ENCODE results near the gene COL6A3. TPM values are rescaled to one million over a fixed set of nuclear protein-coding genes. Genes with fewer than 3 reads are reported as not detected.

The COL6A3 gene
- total RNA-seq, 1 donor from 2014 or later = 264 TPM

- H3K4me3 Mint-ChIP-seq (ENCODE audit: unreplicated experiment) = no peak overlapping the region
- TF ChIP-seq, protein P1, sequence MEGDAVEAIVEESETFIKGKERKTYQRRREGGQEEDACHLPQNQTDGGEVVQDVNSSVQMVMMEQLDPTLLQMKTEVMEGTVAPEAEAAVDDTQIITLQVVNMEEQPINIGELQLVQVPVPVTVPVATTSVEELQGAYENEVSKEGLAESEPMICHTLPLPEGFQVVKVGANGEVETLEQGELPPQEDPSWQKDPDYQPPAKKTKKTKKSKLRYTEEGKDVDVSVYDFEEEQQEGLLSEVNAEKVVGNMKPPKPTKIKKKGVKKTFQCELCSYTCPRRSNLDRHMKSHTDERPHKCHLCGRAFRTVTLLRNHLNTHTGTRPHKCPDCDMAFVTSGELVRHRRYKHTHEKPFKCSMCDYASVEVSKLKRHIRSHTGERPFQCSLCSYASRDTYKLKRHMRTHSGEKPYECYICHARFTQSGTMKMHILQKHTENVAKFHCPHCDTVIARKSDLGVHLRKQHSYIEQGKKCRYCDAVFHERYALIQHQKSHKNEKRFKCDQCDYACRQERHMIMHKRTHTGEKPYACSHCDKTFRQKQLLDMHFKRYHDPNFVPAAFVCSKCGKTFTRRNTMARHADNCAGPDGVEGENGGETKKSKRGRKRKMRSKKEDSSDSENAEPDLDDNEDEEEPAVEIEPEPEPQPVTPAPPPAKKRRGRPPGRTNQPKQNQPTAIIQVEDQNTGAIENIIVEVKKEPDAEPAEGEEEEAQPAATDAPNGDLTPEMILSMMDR (IDR thresholded peaks at IDR 0.05) = peak; percentile 51
- peaks cover 4% of the 10 kb centered on the region for H3K9me3 Mint-ChIP-seq (ENCODE audit: low read depth)
- DNase-seq (ENCODE audit: low spot score) = no peak
- H3K36me3 Mint-ChIP-seq (ENCODE audit: low read depth) = peaks cover 1% of the 10 kb centered on the region
- no peak overlapping the region for H3K27ac Mint-ChIP-seq (ENCODE audit: unreplicated experiment)
- H3K27me3 Mint-ChIP-seq (ENCODE audit: low read depth) = no peaks in the 10 kb centered on the region
- H3K4me1 Mint-ChIP-seq (ENCODE audit: low read depth) = peaks cover 58% of the 10 kb centered on the region
Observed at GRCh38 chr2:237451643-237452469, 37.9 kb upstream of the COL6A3 start.

- Mint-ChIP-seq H3K4me1 (ENCODE audit: low read depth) (peaks cover 46% of the 10 kb centered on the region), H3K27ac (ENCODE audit: unreplicated experiment) (no peak overlapping the region), H3K36me3 (ENCODE audit: low read depth) (peaks cover 1% of the 10 kb centered on the region), H3K27me3 (ENCODE audit: low read depth) (no peaks in the 10 kb centered on the region), H3K9me3 (ENCODE audit: low read depth) (peaks cover 4% of the 10 kb centered on the region), H3K4me3 (ENCODE audit: unreplicated experiment) (no peak overlapping the region)
- TF ChIP-seq, protein P1 (IDR thresholded peaks at IDR 0.05) = no peak
- DNase-seq (ENCODE audit: low spot score) = no peak
Observed at GRCh38 chr2:237450583-237450982, 36.6 kb upstream of the COL6A3 start.

DNA sequence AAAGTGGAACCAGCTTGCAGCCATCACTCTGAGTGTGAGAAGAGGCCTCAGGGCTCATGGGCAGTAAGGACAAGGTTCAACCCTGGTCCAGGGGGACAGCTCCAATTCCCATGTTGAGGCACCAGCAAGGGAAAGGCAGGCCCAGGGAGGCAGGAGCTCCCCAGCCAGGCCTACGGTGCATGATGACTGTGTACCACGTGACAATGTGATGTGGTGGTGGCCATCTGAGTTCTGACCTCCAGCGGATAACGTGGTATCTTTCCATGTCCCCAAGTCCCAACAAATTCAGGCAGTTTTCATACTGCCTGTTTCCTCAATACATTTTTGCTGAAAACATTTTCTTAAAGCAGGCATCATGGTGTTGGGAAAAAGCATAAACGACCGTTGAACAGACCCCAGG is 36.1 kb upstream of the COL6A3 start:
- no peak overlapping the region for H3K4me3 Mint-ChIP-seq (ENCODE audit: unreplicated experiment)
- H3K4me1 Mint-ChIP-seq (ENCODE audit: low read depth) = peaks cover 43% of the 10 kb centered on the region
- H3K27me3 Mint-ChIP-seq (ENCODE audit: low read depth) = no peaks in the 10 kb centered on the region
- H3K27ac Mint-ChIP-seq (ENCODE audit: unreplicated experiment) = no peak overlapping the region
- TF ChIP-seq, protein P1 (IDR thresholded peaks at IDR 0.05) = no peak
- no peak for DNase-seq (ENCODE audit: low spot score)
- H3K36me3 Mint-ChIP-seq (ENCODE audit: low read depth) = peaks cover 1% of the 10 kb centered on the region
- peaks cover 4% of the 10 kb centered on the region for H3K9me3 Mint-ChIP-seq (ENCODE audit: low read depth)

DNA sequence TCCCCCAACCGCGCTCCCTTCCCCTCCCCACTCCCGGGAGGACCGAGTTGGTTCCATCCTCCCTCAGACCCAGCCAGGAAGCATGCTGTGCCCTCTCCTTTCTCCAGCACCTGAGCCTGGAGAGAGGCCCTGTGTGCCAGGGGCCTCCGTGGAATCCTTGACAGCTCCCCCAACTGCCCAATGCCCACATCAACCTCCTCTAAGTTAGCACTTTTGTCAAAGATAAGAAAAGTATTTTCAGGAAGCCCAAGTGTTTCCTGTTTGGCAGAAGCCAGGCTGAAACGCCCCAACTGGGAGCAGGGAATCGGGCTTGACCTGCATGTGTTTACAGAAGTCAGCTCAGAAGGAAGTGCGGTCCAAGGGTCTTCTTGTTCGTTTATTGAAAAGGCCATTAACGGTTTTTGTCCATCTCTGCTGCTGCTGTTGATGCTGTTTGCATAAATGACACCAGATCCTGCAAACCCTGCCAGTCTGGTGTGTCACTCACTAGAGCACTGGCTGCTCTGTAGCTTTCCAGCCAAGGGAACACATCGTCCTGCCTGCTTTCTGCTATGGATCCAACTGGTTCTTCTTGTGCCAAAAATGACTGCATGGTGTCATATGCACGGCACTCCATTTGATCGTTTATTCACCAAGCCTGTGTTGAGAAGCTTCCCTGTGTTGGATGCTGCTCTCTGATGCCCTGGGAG is 35.4 kb upstream of the COL6A3 start:
- peaks cover 43% of the 10 kb centered on the region for H3K4me1 Mint-ChIP-seq (ENCODE audit: low read depth)
- no peaks in the 10 kb centered on the region for H3K27me3 Mint-ChIP-seq (ENCODE audit: low read depth)
- peaks cover 1% of the 10 kb centered on the region for H3K36me3 Mint-ChIP-seq (ENCODE audit: low read depth)
- no peak overlapping the region for H3K4me3 Mint-ChIP-seq (ENCODE audit: unreplicated experiment)
- peaks cover 4% of the 10 kb centered on the region for H3K9me3 Mint-ChIP-seq (ENCODE audit: low read depth)
- TF ChIP-seq, protein P1 (IDR thresholded peaks at IDR 0.05) = no peak
- DNase-seq (ENCODE audit: low spot score) = no peak
- peak overlapping the region; percentile 82 for H3K27ac Mint-ChIP-seq (ENCODE audit: unreplicated experiment)

GRCh38 chr2:237448626-237449025 is 34.7 kb upstream of the COL6A3 start:
- DNase-seq (ENCODE audit: low spot score) = no peak
- TF ChIP-seq, protein P1 (IDR thresholded peaks at IDR 0.05) = no peak
- Mint-ChIP-seq H3K27me3 (ENCODE audit: low read depth) (no peaks in the 10 kb centered on the region), H3K9me3 (ENCODE audit: low read depth) (peaks cover 4% of the 10 kb centered on the region), H3K27ac (ENCODE audit: unreplicated experiment) (no peak overlapping the region), H3K4me3 (ENCODE audit: unreplicated experiment) (no peak overlapping the region), H3K36me3 (ENCODE audit: low read depth) (peaks cover 1% of the 10 kb centered on the region), H3K4me1 (ENCODE audit: low read depth) (peaks cover 40% of the 10 kb centered on the region)

All from chondrocyte (in vitro differentiated cells).